Fibroblast of mammary gland (primary cell): ENCODE results near the gene COX17.

Experiments
- DNase-seq: peaks from one replicate; pipeline ENCODE4 v3.0.0-alpha.2; 2010; ENCODE audit warnings: low read depth
- H3K4me3 ChIP-seq: 2 replicates; pipeline ENCODE4 v1.5.1; 2011; ENCODE audit warnings: low read depth, mild to moderate bottlenecking, low read length, moderate library complexity; ENCODE audit not compliant: control insufficient read depth
- CTCF ChIP-seq: conservative IDR thresholded peaks from 2 replicates; pipeline ENCODE4 v1.5.1; 2011; ENCODE audit warnings: low read depth, low read length, inconsistent platforms; ENCODE audit not compliant: control insufficient read depth, insufficient read depth

The COX17 gene

GRCh38 chr3:119658994-119659393 lies 18.2 kb downstream of the COX17 start:
- no peak overlapping the region for H3K4me3 ChIP-seq
- TF ChIP-seq CTCF: no peak
- no peak for DNase-seq

- no peak for TF ChIP-seq CTCF
- H3K4me3 ChIP-seq: no peak overlapping the region
- DNase-seq: no peak
Observed at GRCh38 chr3:119657887-119658702, 19.1 kb downstream of the COX17 start.

GRCh38 chr3:119653876-119654275 lies 23.3 kb downstream of the COX17 start:
- DNase-seq: no peak
- H3K4me3 ChIP-seq: no peak overlapping the region
- TF ChIP-seq CTCF: no peak

- DNase-seq: no peak
- no peak for TF ChIP-seq CTCF
- no peak overlapping the region for H3K4me3 ChIP-seq
Observed at GRCh38 chr3:119652306-119653033, 24.7 kb downstream of the COX17 start.

DNA sequence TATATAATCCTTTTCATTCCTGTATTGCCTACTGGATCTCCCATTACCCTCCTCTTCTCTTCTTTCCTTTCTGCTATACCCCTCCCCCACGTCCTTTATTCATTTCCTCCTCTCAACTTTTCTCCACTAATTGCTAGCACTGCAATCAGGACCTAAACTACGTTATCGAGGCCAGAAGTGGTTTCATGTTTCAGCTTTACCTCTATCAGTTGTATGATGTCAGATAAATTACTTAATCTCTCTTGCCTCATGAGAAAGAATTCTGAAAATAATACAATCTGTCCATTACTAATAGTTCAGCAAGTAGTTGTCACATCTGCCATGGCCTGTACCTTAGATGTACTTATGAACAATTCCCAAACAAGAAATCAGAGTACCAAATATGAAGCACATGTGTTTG lies 27.4 kb downstream of the COX17 start:
- no peak for TF ChIP-seq CTCF
- no peak overlapping the region for H3K4me3 ChIP-seq
- DNase-seq: no peak

- TF ChIP-seq CTCF: no peak
- DNase-seq: no peak
- H3K4me3 ChIP-seq: no peak overlapping the region
Observed at GRCh38 chr3:119647843-119648575, 29.2 kb downstream of the COX17 start.
